Hepatocyte (in vitro differentiated cells): Measurements from ENCODE around the gene PITX3.

Source experiments
- EZH2 ChIP-seq: fragments of 200-600 bp; sonication (generic); IDR thresholded peaks from 2 replicates; pipeline ENCODE4 v1.6.1; 2016; ENCODE audit warnings: antibody characterized with exemption, mild to moderate bottlenecking, borderline replicate concordance
- TF ChIP-seq, protein P1 (sequence below): fragments of 200-600 bp; sonication (generic); IDR thresholded peaks from 2 replicates; pipeline ENCODE4 v1.5.1; 2016; ENCODE audit warnings: antibody characterized with exemption, mild to moderate bottlenecking; ENCODE audit not compliant: poor library complexity

DNA sequence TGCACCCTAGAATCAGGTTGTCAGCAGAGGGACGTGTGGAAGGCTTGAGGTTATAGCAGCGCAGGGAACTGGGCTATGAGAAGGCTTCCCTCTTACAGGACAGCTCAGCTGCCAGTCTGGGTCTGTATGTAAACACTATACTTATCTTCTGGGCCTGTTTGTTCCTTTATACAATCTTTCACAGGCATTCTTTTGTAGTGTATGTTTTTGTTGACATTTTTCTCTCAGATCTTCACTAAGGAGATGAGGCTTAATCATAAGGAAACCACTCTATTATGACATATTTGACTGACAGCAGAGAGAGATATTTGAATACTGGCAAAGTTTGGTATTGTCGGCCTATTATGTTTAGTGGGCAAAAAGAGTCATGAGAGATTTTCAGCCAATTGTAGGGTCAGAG lies 4.9 kb upstream of the PITX3 start:
- no peak for TF ChIP-seq EZH2
- TF ChIP-seq, protein P1, sequence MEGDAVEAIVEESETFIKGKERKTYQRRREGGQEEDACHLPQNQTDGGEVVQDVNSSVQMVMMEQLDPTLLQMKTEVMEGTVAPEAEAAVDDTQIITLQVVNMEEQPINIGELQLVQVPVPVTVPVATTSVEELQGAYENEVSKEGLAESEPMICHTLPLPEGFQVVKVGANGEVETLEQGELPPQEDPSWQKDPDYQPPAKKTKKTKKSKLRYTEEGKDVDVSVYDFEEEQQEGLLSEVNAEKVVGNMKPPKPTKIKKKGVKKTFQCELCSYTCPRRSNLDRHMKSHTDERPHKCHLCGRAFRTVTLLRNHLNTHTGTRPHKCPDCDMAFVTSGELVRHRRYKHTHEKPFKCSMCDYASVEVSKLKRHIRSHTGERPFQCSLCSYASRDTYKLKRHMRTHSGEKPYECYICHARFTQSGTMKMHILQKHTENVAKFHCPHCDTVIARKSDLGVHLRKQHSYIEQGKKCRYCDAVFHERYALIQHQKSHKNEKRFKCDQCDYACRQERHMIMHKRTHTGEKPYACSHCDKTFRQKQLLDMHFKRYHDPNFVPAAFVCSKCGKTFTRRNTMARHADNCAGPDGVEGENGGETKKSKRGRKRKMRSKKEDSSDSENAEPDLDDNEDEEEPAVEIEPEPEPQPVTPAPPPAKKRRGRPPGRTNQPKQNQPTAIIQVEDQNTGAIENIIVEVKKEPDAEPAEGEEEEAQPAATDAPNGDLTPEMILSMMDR: no peak
